ACC112 (cell line): Measurements from ENCODE around the gene GAB1.

ENCODE experiments used
- H2AFZ ChIP-seq: fragments of 200-600 bp; sonication (generic); one replicate; pipeline ENCODE4 v1.6.0; 2017; ENCODE audit warnings: antibody characterized with exemption, low read length; ENCODE audit not compliant: unreplicated experiment
- H3K27ac ChIP-seq: fragments of 200-600 bp; sonication (generic); 2 replicates; pipeline ENCODE4 v1.5.1; 2014; ENCODE audit warnings: low read depth, mild to moderate bottlenecking, antibody characterized with exemption, low read length, moderate library complexity
- H3K27me3 ChIP-seq: fragments of 200-600 bp; sonication (generic); 2 replicates; pipeline ENCODE4 v1.6.1; 2014; ENCODE audit warnings: mild to moderate bottlenecking, antibody characterized with exemption, low read length, moderate library complexity, mixed read lengths; ENCODE audit not compliant: insufficient read depth
- H3K36me3 ChIP-seq: fragments of 200-600 bp; sonication (generic); 2 replicates; pipeline ENCODE4 v1.6.1; 2016; ENCODE audit warnings: mild to moderate bottlenecking, antibody characterized with exemption, low read length, moderate library complexity, mixed read lengths; ENCODE audit not compliant: insufficient read depth
- H3K4me1 ChIP-seq: fragments of 200-600 bp; sonication (generic); one replicate; pipeline ENCODE4 v1.6.1; 2016; ENCODE audit warnings: low read length, mixed read lengths; ENCODE audit not compliant: insufficient read depth, unreplicated experiment, control insufficient read depth
- H3K4me3 ChIP-seq: fragments of 200-600 bp; sonication (generic); 2 replicates; pipeline ENCODE4 v1.5.1; 2014; ENCODE audit warnings: mild to moderate bottlenecking, low read depth, low read length
- H3K79me2 ChIP-seq: fragments of 200-600 bp; sonication (generic); one replicate; pipeline ENCODE4 v1.6.0; 2016; ENCODE audit warnings: low read length; ENCODE audit not compliant: control insufficient read depth, unreplicated experiment, insufficient read depth

The GAB1 gene

DNA sequence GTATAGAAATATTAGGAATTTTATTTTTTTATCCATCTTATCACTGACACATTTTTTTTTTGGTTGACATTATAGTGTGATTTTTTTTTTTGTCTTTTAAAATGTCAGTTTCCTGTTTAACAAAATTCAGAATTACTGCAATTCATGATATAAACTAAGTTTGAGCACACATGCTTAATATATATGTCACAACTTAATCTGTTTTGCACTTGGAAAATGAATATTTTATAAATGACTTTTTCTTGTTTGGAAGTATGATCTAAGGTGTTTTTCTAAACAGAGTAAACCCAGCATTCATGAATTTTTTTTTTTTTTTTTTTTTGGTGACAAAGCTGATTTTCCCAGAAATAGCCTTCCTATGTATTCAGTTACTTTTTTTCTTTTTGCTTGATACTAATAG is 179.2 kb downstream of the GAB1 start:
- H3K4me1 ChIP-seq: peaks cover 22% of the 10 kb centered on the region
- peak overlapping the region; percentile 98 for H3K4me3 ChIP-seq
- peaks cover 72% of the 10 kb centered on the region for H3K79me2 ChIP-seq
- H3K27ac ChIP-seq: no peak overlapping the region
- H3K36me3 ChIP-seq: peaks cover 23% of the 10 kb centered on the region
- no peaks in the 10 kb centered on the region for H3K27me3 ChIP-seq
- H2AFZ ChIP-seq: no peak overlapping the region

DNA sequence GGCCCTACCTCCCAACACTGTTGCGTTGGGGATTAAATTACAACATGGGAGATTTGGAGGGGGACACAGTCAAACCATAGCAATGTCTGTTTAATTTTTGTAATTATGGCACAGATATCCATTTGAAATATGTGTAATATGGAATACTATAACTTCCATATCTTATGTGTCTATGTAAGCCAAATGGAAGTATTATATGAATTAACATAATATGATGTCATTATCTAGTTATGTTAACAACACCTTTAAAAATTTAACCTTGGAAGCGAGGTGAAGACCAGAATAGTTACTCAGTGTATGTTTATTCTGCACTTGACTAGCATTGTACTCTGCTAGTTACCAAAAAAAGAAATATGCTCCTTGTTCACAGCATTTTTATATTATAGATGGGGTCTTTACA is 181.1 kb downstream of the GAB1 start:
- Histone ChIP-seq H3K36me3 (peaks cover 33% of the 10 kb centered on the region), H3K27ac (no peak overlapping the region), H3K79me2 (peaks cover 87% of the 10 kb centered on the region), H3K4me1 (peaks cover 18% of the 10 kb centered on the region), H2AFZ (no peak overlapping the region), H3K27me3 (no peaks in the 10 kb centered on the region), H3K4me3 (no peak overlapping the region)
